Fibroblast of the aortic adventitia (primary cell): ENCODE data around the gene MALT1. TPM values are rescaled to one million over a fixed set of nuclear protein-coding genes. Genes with fewer than 3 reads are reported as not detected.

Experiments
- DNase-seq: peaks from one replicate; pipeline ENCODE4 v3.0.0-alpha.2; 2010; ENCODE audit warnings: low read depth
- H3K4me3 ChIP-seq: 2 replicates; pipeline ENCODE4 v1.5.1; 2011; ENCODE audit warnings: low read depth, mild to moderate bottlenecking, control low read depth, low read length, moderate library complexity
- CTCF ChIP-seq: IDR thresholded peaks from 2 replicates; pipeline ENCODE4 v1.5.1; 2011; ENCODE audit warnings: mild to moderate bottlenecking, low read length, control low read depth, inconsistent platforms; ENCODE audit not compliant: insufficient read depth
- total RNA-seq: library from RNA; depleted of rRNA; stranded (reverse); fragments of >200 nt; gene quantifications from 2 replicates; pipeline ENCODE4 v1.2.3, GENCODE V29; 2012; ENCODE audit warnings: low replicate concordance

MALT1 gene
- total RNA-seq, 1 donor: 18.3 TPM

- no peak for DNase-seq
- no peak for TF ChIP-seq CTCF
- no peak overlapping the region for H3K4me3 ChIP-seq
Observed at GRCh38 chr18:58787536-58788149, 116.4 kb downstream of the MALT1 start.

- no peak overlapping the region for H3K4me3 ChIP-seq
- TF ChIP-seq CTCF: no peak
- no peak for DNase-seq
Observed at GRCh38 chr18:58788470-58788869, 117.2 kb downstream of the MALT1 start.

- no peak for TF ChIP-seq CTCF
- DNase-seq: peak; percentile 70
- H3K4me3 ChIP-seq: no peak overlapping the region
Observed at GRCh38 chr18:58788971-58789875, 118.0 kb downstream of the MALT1 start.

GRCh38 chr18:58789876-58790240 lies 118.6 kb downstream of the MALT1 start:
- no peak for DNase-seq
- no peak for TF ChIP-seq CTCF

GRCh38 chr18:58792086-58792485 lies 120.8 kb downstream of the MALT1 start:
- TF ChIP-seq CTCF: no peak
- no peak for DNase-seq
- H3K4me3 ChIP-seq: no peak overlapping the region

More at GRCh38 chr18:58789876-58790240, 118.6 kb downstream of the MALT1 start:
- no peak overlapping the region for H3K4me3 ChIP-seq

- no peak for TF ChIP-seq CTCF
- peak; percentile 94 for DNase-seq
- H3K4me3 ChIP-seq: no peak overlapping the region
Observed at GRCh38 chr18:58793361-58793760, 122.1 kb downstream of the MALT1 start.
